HepG2 (cell line): ENCODE results near the gene SLC16A3. TPM values are rescaled to one million over a fixed set of nuclear protein-coding genes. Genes with fewer than 3 reads are reported as not detected.

Experiments
- NR2F2 ChIP-seq: IDR thresholded peaks from 2 replicates; pipeline ENCODE4 v1.6.1; 2012; ENCODE audit warnings: low read depth, inconsistent platforms, borderline replicate concordance
- REXO4 ChIP-seq: sonication (generic); formaldehyde crosslinking; IDR thresholded peaks from 2 replicates; pipeline ENCODE4 v1.8.0; 2022; ENCODE audit warnings: missing genetic modification reagents, mild to moderate bottlenecking, borderline replicate concordance
- TERF1 ChIP-seq: sonication (generic); formaldehyde crosslinking; IDR thresholded peaks from 2 replicates; pipeline ENCODE4 v1.8.0; 2022; ENCODE audit warnings: mild to moderate bottlenecking, missing genetic modification reagents, moderate library complexity
- TP53 ChIP-seq: sonication (generic); formaldehyde crosslinking; conservative IDR thresholded peaks from 2 replicates; pipeline ENCODE4 v1.4.0; 2020; ENCODE audit warnings: missing genetic modification reagents
- ZBTB3 ChIP-seq: sonication (generic); formaldehyde crosslinking; IDR thresholded peaks from 2 replicates; pipeline ENCODE4 v1.4.0; 2020; ENCODE audit warnings: low read depth, mild to moderate bottlenecking, moderate library complexity, missing genetic modification reagents, borderline replicate concordance
- ZNF569 ChIP-seq: sonication (generic); formaldehyde crosslinking; IDR thresholded peaks from 2 replicates; pipeline ENCODE4 v1.5.0; 2020; ENCODE audit warnings: mild to moderate bottlenecking, missing genetic modification reagents, moderate library complexity, borderline replicate concordance
- ZNF883 ChIP-seq: sonication (generic); formaldehyde crosslinking; IDR thresholded peaks from 2 replicates; pipeline ENCODE4 v1.5.1; 2020; ENCODE audit warnings: mild to moderate bottlenecking, missing genetic modification reagents; ENCODE audit errors: not compliant biosample characterization
- ZSCAN5A ChIP-seq: sonication (generic); formaldehyde crosslinking; IDR thresholded peaks from 2 replicates; pipeline ENCODE4 v1.8.0; 2022; ENCODE audit warnings: mild to moderate bottlenecking, missing genetic modification reagents, borderline replicate concordance
- polyA plus RNA-seq, 8 experiments: library from polyadenylated mRNA; depleted of rRNA in 3 of 8; stranded (reverse) in 7 of 8; unstranded in 1 of 8; fragments of >200 nt; fragmentation: Illumina TruSeq in 4 of 8; extraction: Trizol in 4 of 8; gene quantifications; 2 replicates each; pipeline versions ENCODE4 v1.2.1 to v1.2.3, GENCODE V29; 2011 to 2016; ENCODE audit warnings: low read depth in 4 of 8, missing spikeins in 1 of 8, mixed read lengths in 1 of 8; ENCODE audit not compliant: insufficient read depth in 1 of 8
- total RNA-seq, 5 experiments: library from RNA; depleted of rRNA; stranded (reverse); fragments of >200 nt; fragmentation: Illumina TruSeq; extraction: Trizol; gene quantifications; 2 replicates each; pipeline ENCODE4 v1.2.3, GENCODE V29; 2016; ENCODE audit warnings: low read depth in 1 of 5
- TF ChIP-seq, protein P1 (sequence below): sonication (generic); formaldehyde crosslinking; IDR thresholded peaks from 2 replicates; pipeline ENCODE4 v1.4.0; 2020; ENCODE audit warnings: missing genetic modification reagents
- TF ChIP-seq, protein P2 (sequence below): sonication (generic); formaldehyde crosslinking; IDR thresholded peaks from 2 replicates; pipeline ENCODE4 v1.4.0; 2020; ENCODE audit warnings: missing genetic modification reagents, mild to moderate bottlenecking, borderline replicate concordance
- TF ChIP-seq, protein P3 (sequence below): sonication (generic); formaldehyde crosslinking; IDR thresholded peaks from 2 replicates; pipeline ENCODE4 v1.4.0; 2020; ENCODE audit warnings: mild to moderate bottlenecking, low read depth, missing genetic modification reagents
- TF ChIP-seq, protein P4 (sequence below): sonication (generic); formaldehyde crosslinking; IDR thresholded peaks from 2 replicates; pipeline ENCODE4 v1.5.0; 2020; ENCODE audit warnings: mild to moderate bottlenecking, missing genetic modification reagents, borderline replicate concordance

Gene SLC16A3
- total and polyA plus RNA-seq, 2 of the 13 experiments (the other 11 are each of a cell fraction or from before 2014, with no cell fraction given) = 242 to 349 TPM

- TF ChIP-seq, protein P1, sequence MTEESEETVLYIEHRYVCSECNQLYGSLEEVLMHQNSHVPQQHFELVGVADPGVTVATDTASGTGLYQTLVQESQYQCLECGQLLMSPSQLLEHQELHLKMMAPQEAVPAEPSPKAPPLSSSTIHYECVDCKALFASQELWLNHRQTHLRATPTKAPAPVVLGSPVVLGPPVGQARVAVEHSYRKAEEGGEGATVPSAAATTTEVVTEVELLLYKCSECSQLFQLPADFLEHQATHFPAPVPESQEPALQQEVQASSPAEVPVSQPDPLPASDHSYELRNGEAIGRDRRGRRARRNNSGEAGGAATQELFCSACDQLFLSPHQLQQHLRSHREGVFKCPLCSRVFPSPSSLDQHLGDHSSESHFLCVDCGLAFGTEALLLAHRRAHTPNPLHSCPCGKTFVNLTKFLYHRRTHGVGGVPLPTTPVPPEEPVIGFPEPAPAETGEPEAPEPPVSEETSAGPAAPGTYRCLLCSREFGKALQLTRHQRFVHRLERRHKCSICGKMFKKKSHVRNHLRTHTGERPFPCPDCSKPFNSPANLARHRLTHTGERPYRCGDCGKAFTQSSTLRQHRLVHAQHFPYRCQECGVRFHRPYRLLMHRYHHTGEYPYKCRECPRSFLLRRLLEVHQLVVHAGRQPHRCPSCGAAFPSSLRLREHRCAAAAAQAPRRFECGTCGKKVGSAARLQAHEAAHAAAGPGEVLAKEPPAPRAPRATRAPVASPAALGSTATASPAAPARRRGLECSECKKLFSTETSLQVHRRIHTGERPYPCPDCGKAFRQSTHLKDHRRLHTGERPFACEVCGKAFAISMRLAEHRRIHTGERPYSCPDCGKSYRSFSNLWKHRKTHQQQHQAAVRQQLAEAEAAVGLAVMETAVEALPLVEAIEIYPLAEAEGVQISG (CRISPR knock-in tag) = 0 out of 2 replicates have a peak, but pooled peaks have one; percentile 20
- no peak for TF ChIP-seq TP53 (CRISPR knock-in tag)
- TF ChIP-seq ZNF569 = no peak
- no peak for TF ChIP-seq ZBTB3 (CRISPR knock-in tag)
- TF ChIP-seq ZNF883 = no peak
- TF ChIP-seq, protein P2, sequence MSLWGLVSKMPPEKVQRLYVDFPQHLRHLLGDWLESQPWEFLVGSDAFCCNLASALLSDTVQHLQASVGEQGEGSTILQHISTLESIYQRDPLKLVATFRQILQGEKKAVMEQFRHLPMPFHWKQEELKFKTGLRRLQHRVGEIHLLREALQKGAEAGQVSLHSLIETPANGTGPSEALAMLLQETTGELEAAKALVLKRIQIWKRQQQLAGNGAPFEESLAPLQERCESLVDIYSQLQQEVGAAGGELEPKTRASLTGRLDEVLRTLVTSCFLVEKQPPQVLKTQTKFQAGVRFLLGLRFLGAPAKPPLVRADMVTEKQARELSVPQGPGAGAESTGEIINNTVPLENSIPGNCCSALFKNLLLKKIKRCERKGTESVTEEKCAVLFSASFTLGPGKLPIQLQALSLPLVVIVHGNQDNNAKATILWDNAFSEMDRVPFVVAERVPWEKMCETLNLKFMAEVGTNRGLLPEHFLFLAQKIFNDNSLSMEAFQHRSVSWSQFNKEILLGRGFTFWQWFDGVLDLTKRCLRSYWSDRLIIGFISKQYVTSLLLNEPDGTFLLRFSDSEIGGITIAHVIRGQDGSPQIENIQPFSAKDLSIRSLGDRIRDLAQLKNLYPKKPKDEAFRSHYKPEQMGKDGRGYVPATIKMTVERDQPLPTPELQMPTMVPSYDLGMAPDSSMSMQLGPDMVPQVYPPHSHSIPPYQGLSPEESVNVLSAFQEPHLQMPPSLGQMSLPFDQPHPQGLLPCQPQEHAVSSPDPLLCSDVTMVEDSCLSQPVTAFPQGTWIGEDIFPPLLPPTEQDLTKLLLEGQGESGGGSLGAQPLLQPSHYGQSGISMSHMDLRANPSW (CRISPR knock-in tag) = 0 out of 2 replicates have a peak, but pooled peaks have one; percentile 48
- TF ChIP-seq, protein P3, sequence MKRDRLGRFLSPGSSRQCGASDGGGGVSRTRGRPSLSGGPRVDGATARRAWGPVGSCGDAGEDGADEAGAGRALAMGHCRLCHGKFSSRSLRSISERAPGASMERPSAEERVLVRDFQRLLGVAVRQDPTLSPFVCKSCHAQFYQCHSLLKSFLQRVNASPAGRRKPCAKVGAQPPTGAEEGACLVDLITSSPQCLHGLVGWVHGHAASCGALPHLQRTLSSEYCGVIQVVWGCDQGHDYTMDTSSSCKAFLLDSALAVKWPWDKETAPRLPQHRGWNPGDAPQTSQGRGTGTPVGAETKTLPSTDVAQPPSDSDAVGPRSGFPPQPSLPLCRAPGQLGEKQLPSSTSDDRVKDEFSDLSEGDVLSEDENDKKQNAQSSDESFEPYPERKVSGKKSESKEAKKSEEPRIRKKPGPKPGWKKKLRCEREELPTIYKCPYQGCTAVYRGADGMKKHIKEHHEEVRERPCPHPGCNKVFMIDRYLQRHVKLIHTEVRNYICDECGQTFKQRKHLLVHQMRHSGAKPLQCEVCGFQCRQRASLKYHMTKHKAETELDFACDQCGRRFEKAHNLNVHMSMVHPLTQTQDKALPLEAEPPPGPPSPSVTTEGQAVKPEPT (CRISPR knock-in tag) = peak; percentile 71; the same call in 1 of the 2 replicates
- no peak for TF ChIP-seq TERF1 (CRISPR knock-in tag)
- no peak for TF ChIP-seq ZSCAN5A (CRISPR knock-in tag)
- TF ChIP-seq, protein P4, sequence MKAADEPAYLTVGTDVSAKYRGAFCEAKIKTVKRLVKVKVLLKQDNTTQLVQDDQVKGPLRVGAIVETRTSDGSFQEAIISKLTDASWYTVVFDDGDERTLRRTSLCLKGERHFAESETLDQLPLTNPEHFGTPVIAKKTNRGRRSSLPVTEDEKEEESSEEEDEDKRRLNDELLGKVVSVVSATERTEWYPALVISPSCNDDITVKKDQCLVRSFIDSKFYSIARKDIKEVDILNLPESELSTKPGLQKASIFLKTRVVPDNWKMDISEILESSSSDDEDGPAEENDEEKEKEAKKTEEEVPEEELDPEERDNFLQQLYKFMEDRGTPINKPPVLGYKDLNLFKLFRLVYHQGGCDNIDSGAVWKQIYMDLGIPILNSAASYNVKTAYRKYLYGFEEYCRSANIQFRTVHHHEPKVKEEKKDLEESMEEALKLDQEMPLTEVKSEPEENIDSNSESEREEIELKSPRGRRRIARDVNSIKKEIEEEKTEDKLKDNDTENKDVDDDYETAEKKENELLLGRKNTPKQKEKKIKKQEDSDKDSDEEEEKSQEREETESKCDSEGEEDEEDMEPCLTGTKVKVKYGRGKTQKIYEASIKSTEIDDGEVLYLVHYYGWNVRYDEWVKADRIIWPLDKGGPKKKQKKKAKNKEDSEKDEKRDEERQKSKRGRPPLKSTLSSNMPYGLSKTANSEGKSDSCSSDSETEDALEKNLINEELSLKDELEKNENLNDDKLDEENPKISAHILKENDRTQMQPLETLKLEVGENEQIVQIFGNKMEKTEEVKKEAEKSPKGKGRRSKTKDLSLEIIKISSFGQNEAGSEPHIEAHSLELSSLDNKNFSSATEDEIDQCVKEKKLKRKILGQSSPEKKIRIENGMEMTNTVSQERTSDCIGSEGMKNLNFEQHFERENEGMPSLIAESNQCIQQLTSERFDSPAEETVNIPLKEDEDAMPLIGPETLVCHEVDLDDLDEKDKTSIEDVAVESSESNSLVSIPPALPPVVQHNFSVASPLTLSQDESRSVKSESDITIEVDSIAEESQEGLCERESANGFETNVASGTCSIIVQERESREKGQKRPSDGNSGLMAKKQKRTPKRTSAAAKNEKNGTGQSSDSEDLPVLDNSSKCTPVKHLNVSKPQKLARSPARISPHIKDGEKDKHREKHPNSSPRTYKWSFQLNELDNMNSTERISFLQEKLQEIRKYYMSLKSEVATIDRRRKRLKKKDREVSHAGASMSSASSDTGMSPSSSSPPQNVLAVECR (CRISPR knock-in tag) = 0 out of 2 replicates have a peak, but pooled peaks have one; percentile 40
- no peak for TF ChIP-seq NR2F2
- TF ChIP-seq REXO4 (CRISPR knock-in tag) = no peak
Observed at GRCh38 chr17:82278786-82279391, 50.0 kb downstream of the SLC16A3 start (continued).
